ENCODE results near the gene PARM1.

DNA sequence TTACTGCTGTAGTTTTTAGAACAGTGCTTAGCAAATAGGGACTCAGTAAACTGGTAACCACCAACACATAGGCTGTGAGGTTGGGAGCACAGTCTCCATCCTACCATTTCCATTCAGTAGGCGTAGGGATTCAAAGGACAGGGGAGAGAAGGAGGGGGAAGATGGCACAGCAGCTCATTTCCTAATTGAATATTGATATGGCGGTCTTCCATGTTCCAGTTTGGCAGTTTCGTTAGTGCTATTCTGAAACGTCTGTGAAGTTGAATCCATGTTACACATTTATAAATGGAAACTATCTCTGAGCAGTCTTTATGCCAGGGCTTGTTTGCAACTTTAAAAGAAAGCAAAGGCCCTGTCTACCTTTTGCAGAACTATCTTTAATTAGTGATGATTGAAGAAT is 105.5 kb downstream of the PARM1 start:
- TF ChIP-seq, protein P1, sequence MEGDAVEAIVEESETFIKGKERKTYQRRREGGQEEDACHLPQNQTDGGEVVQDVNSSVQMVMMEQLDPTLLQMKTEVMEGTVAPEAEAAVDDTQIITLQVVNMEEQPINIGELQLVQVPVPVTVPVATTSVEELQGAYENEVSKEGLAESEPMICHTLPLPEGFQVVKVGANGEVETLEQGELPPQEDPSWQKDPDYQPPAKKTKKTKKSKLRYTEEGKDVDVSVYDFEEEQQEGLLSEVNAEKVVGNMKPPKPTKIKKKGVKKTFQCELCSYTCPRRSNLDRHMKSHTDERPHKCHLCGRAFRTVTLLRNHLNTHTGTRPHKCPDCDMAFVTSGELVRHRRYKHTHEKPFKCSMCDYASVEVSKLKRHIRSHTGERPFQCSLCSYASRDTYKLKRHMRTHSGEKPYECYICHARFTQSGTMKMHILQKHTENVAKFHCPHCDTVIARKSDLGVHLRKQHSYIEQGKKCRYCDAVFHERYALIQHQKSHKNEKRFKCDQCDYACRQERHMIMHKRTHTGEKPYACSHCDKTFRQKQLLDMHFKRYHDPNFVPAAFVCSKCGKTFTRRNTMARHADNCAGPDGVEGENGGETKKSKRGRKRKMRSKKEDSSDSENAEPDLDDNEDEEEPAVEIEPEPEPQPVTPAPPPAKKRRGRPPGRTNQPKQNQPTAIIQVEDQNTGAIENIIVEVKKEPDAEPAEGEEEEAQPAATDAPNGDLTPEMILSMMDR (IDR thresholded peaks at IDR 0.05), result no peak
- no peak for TF ChIP-seq ZFX (IDR thresholded peaks at IDR 0.05; ENCODE audit: borderline replicate concordance)

Data from 22Rv1 (cell line).